ENCODE results near the gene CASR. TPM values are rescaled to one million over a fixed set of nuclear protein-coding genes. Genes with fewer than 3 reads are reported as not detected.

The CASR gene
- total and polyA plus RNA-seq, 2 of the 4 experiments (the other 2 are of a cell fraction), result not detected

DNA sequence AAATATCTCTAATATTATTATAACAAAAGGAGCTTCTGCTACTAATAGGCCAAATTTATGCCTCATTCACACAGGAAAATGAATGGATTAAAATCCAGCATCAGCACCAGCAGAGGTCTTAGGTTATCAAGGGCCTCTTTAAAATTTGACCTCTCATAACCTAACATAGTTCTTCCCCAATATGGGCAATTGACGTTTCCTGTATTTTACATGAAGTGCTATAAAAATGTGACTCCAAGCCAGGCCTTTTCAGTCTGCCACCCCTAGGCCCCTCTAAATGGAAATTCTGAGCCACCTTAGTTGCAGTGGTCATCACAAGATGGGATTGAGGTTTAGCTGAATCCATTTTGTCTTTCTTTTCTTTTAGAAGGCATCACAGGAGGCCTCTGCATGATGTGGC is 70.1 kb downstream of the CASR start:
- no peak overlapping the region for H3K14ac ChIP-seq (replicated peaks; ENCODE audit: low read depth, low read length)
- ChIA-PET POLR2A (ENCODE audit: unreplicated experiment) (no interaction called here), CTCF (no interaction called here)
- H3K27me3 ChIP-seq (ENCODE audit: control insufficient read depth, insufficient read depth, low read length), result peaks cover 3% of the 10 kb centered on the region
- H2AK9ac ChIP-seq (replicated peaks; ENCODE audit: low read depth, low read length, poor library complexity), result no peak overlapping the region
- no peak overlapping the region for H4K8ac ChIP-seq (ENCODE audit: low read depth in 2 of 2, low read length in 2 of 2)
- DNase-seq, result no peak
- no peaks in the 10 kb centered on the region for H3K9me1 ChIP-seq (ENCODE audit: insufficient read depth, low read length)
- dilution Hi-C loops (cut with HindIII; ENCODE audit: low sequenced_read_pairs, unreplicated experiment), result no loop called here
- no peak for TF ChIP-seq CEBPB (IDR thresholded peaks at IDR 0.05; ENCODE audit: low read depth, low read length)
- TF ChIP-seq MAFK (IDR thresholded peaks at IDR 0.05; ENCODE audit: low read depth, low read length), result no peak
- TF ChIP-seq BHLHE40 (IDR thresholded peaks at IDR 0.05; ENCODE audit: low read depth, low read length), result no peak
- no peak for TF ChIP-seq RFX5 (IDR thresholded peaks at IDR 0.05; ENCODE audit: low read depth, low read length)
- no peak for TF ChIP-seq RAD21 (IDR thresholded peaks at IDR 0.05; ENCODE audit: low read length)
- TF ChIP-seq MAZ (IDR thresholded peaks at IDR 0.05; ENCODE audit: borderline replicate concordance, low read depth, low read length), result no peak
- no peak for TF ChIP-seq POLR2A (IDR thresholded peaks at IDR 0.05; ENCODE audit: low read depth, low read length)
- no peak for TF ChIP-seq MXI1 (IDR thresholded peaks at IDR 0.05; ENCODE audit: borderline replicate concordance, low read depth, low read length)
- TF ChIP-seq NFE2L2 (IDR thresholded peaks at IDR 0.05; ENCODE audit: low read depth, low read length), result no peak
- no peak overlapping the region for H2BK15ac ChIP-seq (ENCODE audit: low read depth, low read length)
- no peak overlapping the region for H3K27ac ChIP-seq (ENCODE audit: insufficient read depth, low read length)
- H3K56ac ChIP-seq (ENCODE audit: extremely low read depth, insufficient read depth, low read length), result no peak overlapping the region
- in situ Hi-C loops (cut with MboI; ENCODE audit: low sequenced_read_pairs), result no loop called here
- H3K23ac ChIP-seq (ENCODE audit: low read depth, low read length), result no peak overlapping the region
- no peak for ATAC-seq (ENCODE audit: low read depth)
- H2AFZ ChIP-seq (replicated peaks; ENCODE audit: low read length, poor library complexity), result no peak overlapping the region
- no peak overlapping the region for H2BK20ac ChIP-seq (ENCODE audit: low read depth, low read length)
- no peaks in the 10 kb centered on the region for H3K36me3 ChIP-seq (ENCODE audit: control insufficient read depth, insufficient read depth, low read length)
- no peaks in the 10 kb centered on the region for H3K79me1 ChIP-seq (ENCODE audit: low read depth in 1 of 2, low read length in 2 of 2)
- no peaks in the 10 kb centered on the region for H4K20me1 ChIP-seq (ENCODE audit: insufficient read depth, low read length)
- H3K9me3 ChIP-seq (ENCODE audit: control insufficient read depth, insufficient read depth, low read length), result no peaks in the 10 kb centered on the region
- no peak overlapping the region for H3K4me3 ChIP-seq (ENCODE audit: insufficient read depth, low read depth, low read length)
- H2AK5ac ChIP-seq (ENCODE audit: low read depth, low read length), result no peak overlapping the region
- H3K4me2 ChIP-seq (ENCODE audit: low read depth, low read length), result no peak overlapping the region
- H3K4me1 ChIP-seq (ENCODE audit: control insufficient read depth, insufficient read depth, low read length), result no peaks in the 10 kb centered on the region; the same call in 1 of the 2 replicates
- H2BK120ac ChIP-seq (ENCODE audit: low read depth, low read length), result no peak overlapping the region
- no TSS peak for BruUV-seq (replicated peaks)
- intact Hi-C loops (cut with micrococcal nuclease), result loop anchor here (10.0 kb wide), 1 partner anchor 419 kb away; the partner anchor contains the start of genes EAF2 and IQCB1
- no peak overlapping the region for H4K5ac ChIP-seq (ENCODE audit: low read depth, low read length)
- no peak overlapping the region for H3K18ac ChIP-seq (ENCODE audit: low read depth, low read length)
- no peak overlapping the region for H3K4ac ChIP-seq (ENCODE audit: low read depth, low read length)
- H4K91ac ChIP-seq (ENCODE audit: insufficient read depth, low read depth, low read length), result no peak overlapping the region
- no peak overlapping the region for H2BK5ac ChIP-seq (ENCODE audit: low read depth, low read length, poor library complexity, severe bottlenecking)
- no peak overlapping the region for H3K9ac ChIP-seq (ENCODE audit: low read depth, low read length)
- WGBS, 2 experiments (ENCODE audit: extremely low coverage in 2 of 2, insufficient read length in 1 of 2), result no CpG with 5 or more reads among the region's 1 CpG

Measured in IMR-90 (cell line).